K562 treated with DMSO at 1 percent for 4 hours (cell line): ENCODE results near the gene KMT2A. TPM values are rescaled to one million over a fixed set of nuclear protein-coding genes. Genes with fewer than 3 reads are reported as not detected.

Experiments used
- total RNA-seq: library from RNA; unstranded; fragments of 300-600 nt; gene quantifications from 2 replicates; pipeline ENCODE4 v1.2.3, GENCODE V29; 2022; ENCODE audit not compliant: insufficient read depth

The KMT2A gene
- total RNA-seq = 17.7 and 23.8 TPM in 2 replicates

GRCh38 chr11:118435893-118436624 lies at the start of gene KMT2A:
KMT2A (plus strand) TSS chr11:118436492; CDS start chr11:118436513, 21 bp downstream.

GRCh38 chr11:118401151-118401879 lies 35.0 kb upstream of the KMT2A start, which contains the start of gene ATP5MG:
ATP5MG (plus strand) TSS chr11:118401606; CDS start chr11:118401666, 60 bp downstream.

GRCh38 chr11:118527109-118527508 lies 90.8 kb downstream of the KMT2A start, which contains the start of gene TTC36:
TTC36 (plus strand) TSS chr11:118527474; CDS start chr11:118527495, 21 bp downstream.

GRCh38 chr11:118530683-118531596 lies 94.6 kb downstream of the KMT2A start, which contains the start of gene TMEM25:
TMEM25 (plus strand) TSS chr11:118531192; CDS start chr11:118531802, 610 bp downstream.

GRCh38 chr11:118572061-118572980 lies 136.0 kb downstream of the KMT2A start, which contains the start of gene ARCN1:
ARCN1 (plus strand) TSS chr11:118572409; CDS start chr11:118572548, 139 bp downstream.

Other genes starting within 250 kb of the KMT2A start
- gene JAML, start 211.5 kb upstream of the KMT2A start, total RNA-seq = 0.61 TPM in 1 of 2 replicates, not detected in the other
- 0.88 and 1.9 TPM in 2 replicates for gene MPZL3, start 184.1 kb upstream of the KMT2A start, total RNA-seq
- gene MPZL2, start 172.2 kb upstream of the KMT2A start, total RNA-seq = not detected in 2 replicates
- 0.57 TPM in 1 of 2 replicates, not detected in the other for gene CD3E, start 131.8 kb upstream of the KMT2A start, total RNA-seq
- 12.8 and 34.9 TPM in 2 replicates for gene CD3D, start 93.8 kb upstream of the KMT2A start, total RNA-seq
- not detected in 2 replicates for gene CD3G, start 92.1 kb upstream of the KMT2A start, total RNA-seq
- gene UBE4A, start 76.9 kb upstream of the KMT2A start, total RNA-seq = 16.5 and 18.2 TPM in 2 replicates
- gene ATP5MG, start 34.9 kb upstream of the KMT2A start, total RNA-seq = 156 and 164 TPM in 2 replicates
- 2.8 and 2.9 TPM in 2 replicates for gene TTC36, start 91.0 kb downstream of the KMT2A start, total RNA-seq
- 7.8 and 21.9 TPM in 2 replicates for gene TMEM25, start 94.7 kb downstream of the KMT2A start, total RNA-seq
- gene IFT46, start 129.4 kb downstream of the KMT2A start, total RNA-seq = 13.5 and 16.9 TPM in 2 replicates
- gene ARCN1, start 135.9 kb downstream of the KMT2A start, total RNA-seq = 93.3 and 108 TPM in 2 replicates
- 23.8 and 27.1 TPM in 2 replicates for gene PHLDB1, start 171.1 kb downstream of the KMT2A start, total RNA-seq
- not detected in 2 replicates for gene TREH, start 243.2 kb downstream of the KMT2A start, total RNA-seq